Epithelial cell of proximal tubule (primary cell): Measurements from ENCODE around the gene VIM. TPM values are rescaled to one million over a fixed set of nuclear protein-coding genes. Genes with fewer than 3 reads are reported as not detected.

Experiments
- DNase-seq: peaks from one replicate; pipeline ENCODE4 v3.0.0-alpha.2; 2011; ENCODE audit warnings: low read depth
- H3K4me3 ChIP-seq: 2 replicates; pipeline ENCODE4 v1.5.1; 2011; ENCODE audit warnings: low read depth, mild to moderate bottlenecking, low read length
- total RNA-seq: library from RNA; depleted of rRNA; stranded (reverse); fragments of >200 nt; gene quantifications from 2 replicates; pipeline ENCODE4 v1.2.3, GENCODE V29; 2015
- TF ChIP-seq, protein P1 (sequence below): conservative IDR thresholded peaks from 2 replicates; pipeline ENCODE4 v1.5.1; 2012; ENCODE audit warnings: low read depth, mild to moderate bottlenecking, low read length

Gene VIM
- total RNA-seq, 1 donor from 2014 or later: 4,845 TPM

DNA sequence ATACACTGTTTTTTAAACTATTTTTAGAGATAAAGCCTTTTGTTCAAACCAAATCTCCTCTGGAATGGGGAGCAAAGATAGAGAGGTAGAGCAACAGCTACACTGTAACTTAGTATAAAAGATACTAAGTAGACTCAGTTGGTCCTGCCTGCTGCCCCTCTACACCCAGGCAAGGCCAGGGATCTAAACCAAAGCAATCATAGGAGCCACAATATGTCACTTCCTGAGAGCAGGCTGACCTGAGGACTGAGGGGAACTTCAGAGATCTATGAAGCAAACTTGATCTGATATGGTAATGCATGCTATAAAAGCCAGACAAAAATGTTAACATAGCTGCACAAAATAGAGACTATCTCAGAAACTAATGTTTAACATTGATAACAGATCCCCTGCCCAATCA is 19.6 kb upstream of the VIM start:
- no peak overlapping the region for H3K4me3 ChIP-seq
- TF ChIP-seq, protein P1, sequence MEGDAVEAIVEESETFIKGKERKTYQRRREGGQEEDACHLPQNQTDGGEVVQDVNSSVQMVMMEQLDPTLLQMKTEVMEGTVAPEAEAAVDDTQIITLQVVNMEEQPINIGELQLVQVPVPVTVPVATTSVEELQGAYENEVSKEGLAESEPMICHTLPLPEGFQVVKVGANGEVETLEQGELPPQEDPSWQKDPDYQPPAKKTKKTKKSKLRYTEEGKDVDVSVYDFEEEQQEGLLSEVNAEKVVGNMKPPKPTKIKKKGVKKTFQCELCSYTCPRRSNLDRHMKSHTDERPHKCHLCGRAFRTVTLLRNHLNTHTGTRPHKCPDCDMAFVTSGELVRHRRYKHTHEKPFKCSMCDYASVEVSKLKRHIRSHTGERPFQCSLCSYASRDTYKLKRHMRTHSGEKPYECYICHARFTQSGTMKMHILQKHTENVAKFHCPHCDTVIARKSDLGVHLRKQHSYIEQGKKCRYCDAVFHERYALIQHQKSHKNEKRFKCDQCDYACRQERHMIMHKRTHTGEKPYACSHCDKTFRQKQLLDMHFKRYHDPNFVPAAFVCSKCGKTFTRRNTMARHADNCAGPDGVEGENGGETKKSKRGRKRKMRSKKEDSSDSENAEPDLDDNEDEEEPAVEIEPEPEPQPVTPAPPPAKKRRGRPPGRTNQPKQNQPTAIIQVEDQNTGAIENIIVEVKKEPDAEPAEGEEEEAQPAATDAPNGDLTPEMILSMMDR: no peak
- no peak for DNase-seq

DNA sequence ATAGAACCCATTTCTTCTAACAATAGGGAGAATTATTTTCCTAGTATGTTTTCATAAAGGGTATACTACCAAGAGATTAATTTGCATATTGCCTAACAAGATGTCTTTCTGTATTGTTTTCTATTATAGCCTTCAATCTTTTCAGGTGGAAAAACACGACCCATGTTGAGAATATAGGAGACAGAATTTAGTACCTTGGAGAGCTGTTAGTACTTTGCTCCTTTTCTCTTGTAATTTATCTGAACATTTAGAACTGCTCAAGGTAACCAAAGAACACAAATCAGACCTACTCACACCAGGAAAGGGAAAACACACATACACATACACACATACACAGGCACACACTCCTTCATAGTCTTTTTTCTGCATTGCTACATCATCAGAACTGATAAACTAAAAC is 18.7 kb upstream of the VIM start:
- TF ChIP-seq, protein P1: no peak
- no peak for DNase-seq
- H3K4me3 ChIP-seq: no peak overlapping the region

DNA sequence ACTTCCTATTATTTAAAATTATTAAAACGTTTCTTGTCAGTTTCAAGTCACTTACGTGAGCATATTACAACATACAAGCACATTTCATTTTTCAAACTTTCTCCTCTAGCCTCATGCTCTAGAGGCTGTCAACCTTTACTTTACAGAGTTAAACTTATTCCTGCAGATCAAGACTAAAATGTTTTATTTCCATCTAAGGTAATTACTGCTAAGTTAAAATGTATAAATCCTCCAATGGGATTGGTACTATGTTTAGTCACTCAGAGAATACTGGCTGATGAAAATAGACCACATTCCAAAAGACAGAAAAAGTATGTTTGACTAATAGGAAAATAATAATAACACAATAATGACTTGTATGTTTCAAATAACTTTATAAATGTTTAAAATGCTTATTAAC is 18.2 kb upstream of the VIM start:
- TF ChIP-seq, protein P1: no peak
- H3K4me3 ChIP-seq: no peak overlapping the region
- DNase-seq: no peak

DNA sequence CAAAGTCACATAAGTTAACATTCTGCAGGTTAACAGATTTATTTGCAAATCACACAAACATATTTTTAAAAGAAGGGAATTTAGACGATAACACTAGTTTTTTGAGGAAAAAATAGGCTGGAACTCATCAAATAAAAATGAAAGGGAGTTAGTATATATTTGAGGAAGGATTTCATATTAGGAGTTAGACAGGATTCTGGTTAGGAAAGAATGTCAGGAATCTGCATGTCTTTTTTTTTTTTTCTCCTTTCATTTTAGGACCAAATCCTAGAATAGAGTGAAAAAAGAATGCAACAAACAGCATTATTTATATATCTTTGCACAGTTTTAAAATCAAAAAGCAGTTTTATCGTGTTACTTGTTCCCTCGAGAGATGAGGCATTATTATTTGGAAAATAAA is 17.7 kb upstream of the VIM start:
- H3K4me3 ChIP-seq: no peak overlapping the region
- TF ChIP-seq, protein P1: no peak
- no peak for DNase-seq

DNA sequence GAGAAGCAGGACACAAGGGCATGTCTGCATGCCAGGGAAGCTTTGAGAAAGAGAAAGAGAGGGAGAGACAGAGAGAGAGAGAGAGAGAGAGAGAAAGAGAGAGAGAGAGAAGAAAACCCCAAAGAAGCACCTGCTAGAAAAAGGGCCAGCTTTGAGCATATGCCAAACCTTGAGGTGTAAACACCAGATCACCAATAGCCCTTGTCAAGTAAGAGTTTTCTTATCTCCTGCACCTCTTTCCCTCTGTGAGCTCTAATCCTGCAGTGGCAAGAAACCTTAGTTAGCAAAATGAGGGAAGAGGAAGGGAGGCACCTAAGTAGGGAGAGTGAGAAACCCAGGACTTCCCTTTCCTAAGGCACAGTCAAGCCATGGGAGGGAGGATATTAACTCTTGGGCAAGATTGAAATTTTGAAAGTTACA is 15.2 kb upstream of the VIM start:
- no peak overlapping the region for H3K4me3 ChIP-seq
- TF ChIP-seq, protein P1: no peak
- DNase-seq: no peak

DNA sequence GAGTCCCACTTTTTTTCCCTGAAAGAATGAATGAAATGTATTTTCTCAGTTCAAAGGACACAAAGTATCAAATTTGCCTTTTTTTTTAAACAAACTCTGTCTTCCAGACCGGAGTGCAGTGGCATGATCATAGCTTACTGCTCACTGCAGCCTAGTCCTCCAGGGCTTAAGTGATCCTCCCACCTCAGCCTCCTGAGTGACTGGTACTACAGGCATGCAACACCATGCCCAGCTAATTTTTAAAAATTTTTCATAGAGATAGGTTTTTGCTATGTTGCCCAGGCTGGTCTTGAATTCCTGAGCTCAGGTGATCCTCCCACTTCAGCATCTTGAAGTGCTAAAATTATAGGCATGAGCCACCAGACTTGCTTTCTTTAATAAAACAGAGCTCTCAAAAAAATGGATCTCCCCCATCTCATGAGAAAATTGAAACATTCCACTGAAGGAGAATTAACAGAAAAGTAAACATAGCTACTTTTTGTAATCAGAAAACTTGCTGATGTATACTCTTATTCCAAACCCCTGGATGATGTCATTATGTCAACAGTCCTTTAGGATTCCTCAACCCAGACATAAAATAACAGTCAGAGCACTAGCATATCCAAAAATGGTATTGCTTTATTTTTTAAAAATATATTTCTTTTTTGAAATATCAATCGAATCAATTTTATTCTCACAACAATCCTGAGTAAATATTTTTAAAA is 14.2 kb upstream of the VIM start:
- TF ChIP-seq, protein P1: no peak
- no peak for DNase-seq
- no peak overlapping the region for H3K4me3 ChIP-seq

DNA sequence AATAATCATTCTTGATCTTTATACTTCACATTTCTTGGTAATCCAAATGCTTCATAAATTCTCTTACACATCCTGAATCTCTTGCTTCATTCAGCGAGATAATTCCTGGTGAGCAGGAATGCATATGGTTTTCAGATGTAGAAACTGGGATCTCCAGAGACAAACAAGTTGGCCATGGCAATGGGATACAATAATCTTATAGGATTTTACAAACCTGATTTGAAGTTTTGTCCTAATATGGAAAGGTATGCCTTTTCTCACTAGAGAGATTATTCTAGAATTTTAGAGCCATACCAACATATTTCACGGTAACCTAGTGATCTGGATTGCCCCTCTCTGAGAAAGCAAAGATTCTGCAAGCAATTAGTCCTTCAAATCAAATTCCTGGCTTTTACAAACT is 13.5 kb upstream of the VIM start:
- no peak overlapping the region for H3K4me3 ChIP-seq
- TF ChIP-seq, protein P1: no peak
- DNase-seq: no peak
